RWPE2 (cell line): ENCODE results near the gene MYZAP.

Experiments used
- ATAC-seq: fragments of 200-7000 bp; cut with Tn5 transposase; 3 replicates; pipeline ENCODE4 v1.9.1; 2021; ENCODE audit warnings: low read depth
- DNase-seq: peaks from one replicate; pipeline ENCODE4 v3.0.0-alpha.2; 2020; ENCODE audit warnings: low spot score
- H3K27ac ChIP-seq: fragments of 450-650 bp; 2 replicates; pipeline ENCODE4 v1.5.1; 2017; ENCODE audit warnings: mild to moderate bottlenecking; ENCODE audit not compliant: poor library complexity, severe bottlenecking
- H3K27me3 ChIP-seq: fragments of 250-450 bp; sonication (Bioruptor Pico); 2 replicates; pipeline ENCODE4 v1.5.1; 2021; ENCODE audit warnings: mild to moderate bottlenecking, moderate library complexity; ENCODE audit not compliant: insufficient read depth, poor library complexity, severe bottlenecking
- H3K36me3 ChIP-seq: fragments of 250-450 bp; sonication (Bioruptor Pico); 2 replicates; pipeline ENCODE4 v1.5.1; 2020; ENCODE audit warnings: low read depth, mild to moderate bottlenecking, moderate library complexity
- H3K4me1 ChIP-seq: fragments of 250-450 bp; sonication (Bioruptor Pico); 2 replicates; pipeline ENCODE4 v1.5.1; 2021; ENCODE audit warnings: mild to moderate bottlenecking, moderate library complexity; ENCODE audit not compliant: insufficient read depth, poor library complexity, severe bottlenecking
- H3K4me3 ChIP-seq: fragments of 250-450 bp; sonication (Bioruptor Pico); 2 replicates; pipeline ENCODE4 v1.5.1; 2021; ENCODE audit warnings: mild to moderate bottlenecking, moderate library complexity; ENCODE audit not compliant: severe bottlenecking
- H3K9me3 ChIP-seq: fragments of 250-450 bp; sonication (Bioruptor Pico); 2 replicates; pipeline ENCODE4 v1.5.1; 2021; ENCODE audit warnings: mild to moderate bottlenecking, moderate library complexity; ENCODE audit not compliant: severe bottlenecking
- CTCF ChIP-seq: fragments of 450-650 bp; IDR thresholded peaks from one replicate; pipeline ENCODE4 v1.5.1; 2017; ENCODE audit warnings: mild to moderate bottlenecking, moderate library complexity; ENCODE audit not compliant: poor library complexity, severe bottlenecking

MYZAP gene

GRCh38 chr15:57571725-57572124, 20.0 kb upstream of the MYZAP start:
- peak overlapping the region; percentile 89 for H3K27ac ChIP-seq
- H3K4me1 ChIP-seq, result peaks cover 25% of the 10 kb centered on the region
- no peaks in the 10 kb centered on the region for H3K27me3 ChIP-seq
- no peak for TF ChIP-seq CTCF
- H3K9me3 ChIP-seq, result no peaks in the 10 kb centered on the region
- DNase-seq, result no peak
- ATAC-seq, result no peak
- no peak overlapping the region for H3K4me3 ChIP-seq
- H3K36me3 ChIP-seq, result no peaks in the 10 kb centered on the region

- Histone ChIP-seq H3K4me1 (peaks cover 23% of the 10 kb centered on the region), H3K9me3 (no peaks in the 10 kb centered on the region), H3K27me3 (no peaks in the 10 kb centered on the region), H3K4me3 (no peak overlapping the region), H3K36me3 (no peaks in the 10 kb centered on the region), H3K27ac (peak overlapping the region; percentile 89)
- DNase-seq (no peak), ATAC-seq (no peak)
- no peak for TF ChIP-seq CTCF
These were observed 19.2 kb upstream of the MYZAP start for GRCh38 chr15:57572468-57572867.

- Histone ChIP-seq H3K27me3 (no peaks in the 10 kb centered on the region), H3K4me1 (peaks cover 23% of the 10 kb centered on the region), H3K4me3 (no peak overlapping the region), H3K27ac (no peak overlapping the region), H3K9me3 (no peaks in the 10 kb centered on the region), H3K36me3 (no peaks in the 10 kb centered on the region)
- DNase-seq (no peak), ATAC-seq (no peak)
- no peak for TF ChIP-seq CTCF
These were observed 18.6 kb upstream of the MYZAP start for GRCh38 chr15:57573151-57573550.

DNA sequence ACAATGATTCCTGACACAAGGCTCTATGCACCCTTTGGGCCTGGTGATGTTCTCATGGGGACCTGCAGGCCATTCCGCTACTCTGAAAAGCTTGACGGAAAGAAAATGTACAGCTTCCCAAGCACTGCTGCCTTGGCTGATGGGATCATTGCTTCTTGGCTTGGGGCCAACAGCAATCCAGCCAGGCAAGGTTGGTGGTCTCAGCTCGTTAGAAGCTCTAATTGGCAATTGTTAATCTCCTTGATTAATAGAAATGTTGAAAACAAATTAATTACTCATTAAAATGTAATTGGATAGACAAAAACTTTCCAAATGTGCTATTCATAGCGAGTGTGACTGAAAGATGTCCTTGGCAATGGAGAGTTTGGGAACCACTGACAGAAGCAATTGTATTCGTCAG, 16.3 kb upstream of the MYZAP start:
- H3K27ac ChIP-seq, result no peak overlapping the region
- no peak for TF ChIP-seq CTCF
- DNase-seq (peak; percentile 23), ATAC-seq (no peak)
- H3K36me3 ChIP-seq, result no peaks in the 10 kb centered on the region
- H3K27me3 ChIP-seq, result no peaks in the 10 kb centered on the region
- peaks cover 17% of the 10 kb centered on the region for H3K4me1 ChIP-seq
- H3K4me3 ChIP-seq, result no peak overlapping the region
- no peaks in the 10 kb centered on the region for H3K9me3 ChIP-seq

DNA sequence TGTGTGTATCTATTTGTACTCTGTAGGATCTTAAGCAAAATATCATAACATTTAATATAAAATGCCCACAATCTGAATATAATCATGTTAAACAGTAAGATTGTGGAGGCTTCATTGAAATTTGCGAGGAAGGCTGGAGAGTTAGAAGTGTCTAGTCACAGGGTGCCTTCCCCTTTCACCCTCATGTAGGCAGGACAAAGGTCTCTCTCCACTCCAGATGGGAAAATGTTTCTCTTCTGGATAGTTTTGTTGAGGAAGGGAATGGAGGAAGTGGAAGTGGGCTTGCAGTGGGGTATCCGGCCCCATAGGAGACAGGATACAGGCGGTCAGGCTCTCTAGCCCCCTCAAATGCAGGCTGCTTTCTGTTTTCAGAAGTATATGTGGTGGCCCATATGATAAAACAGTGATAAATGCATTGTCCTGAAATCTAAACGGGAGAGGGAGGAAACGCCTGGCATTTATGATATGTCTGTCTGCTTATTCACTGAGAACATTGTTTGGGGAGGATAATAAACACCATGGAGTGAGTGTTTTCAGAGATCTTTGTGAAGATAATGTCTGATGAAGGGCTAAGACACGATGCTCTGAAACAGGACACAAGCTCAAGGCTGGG, 13.3 kb upstream of the MYZAP start:
- Histone ChIP-seq H3K27ac (no peak overlapping the region), H3K4me1 (no peaks in the 10 kb centered on the region), H3K27me3 (no peaks in the 10 kb centered on the region), H3K4me3 (no peak overlapping the region), H3K9me3 (peaks cover 2% of the 10 kb centered on the region), H3K36me3 (no peaks in the 10 kb centered on the region)
- ATAC-seq (no peak), DNase-seq (no peak)
- no peak for TF ChIP-seq CTCF
